Lung (tissue), 12 donors: ENCODE data around the gene TNC. TPM values are rescaled to one million over a fixed set of nuclear protein-coding genes. Genes with fewer than 3 reads are reported as not detected.

ENCODE experiments used
- ATAC-seq: fragments of 200-7000 bp; cut with Tn5 transposase; one replicate; pipeline ENCODE4 v1.9.1; 2020; ENCODE audit warnings: moderate number of reproducible peaks; ENCODE audit not compliant: insufficient read depth, low FRiP score
- DNase-seq, 3 donors: peaks; one replicate each; pipeline ENCODE4 v3.0.0-alpha.2; 2013 to 2017
- H3K27ac ChIP-seq, 2 donors: one replicate each; pipeline ENCODE4 v1.5.1; 2013; ENCODE audit warnings: mild to moderate bottlenecking in 2 of 2, moderate library complexity in 2 of 2, control low read depth in 1 of 2, inconsistent platforms in 1 of 2, low read depth in 1 of 2, low read length in 1 of 2
- H3K27me3 ChIP-seq, 3 donors: one replicate each; pipeline ENCODE4 v1.5.1; 2013; ENCODE audit warnings: low read length in 2 of 3; ENCODE audit not compliant: control insufficient read depth in 3 of 3, insufficient read depth in 3 of 3
- H3K36me3 ChIP-seq, 4 donors: one replicate each; pipeline ENCODE4 v1.5.1; 2013; ENCODE audit warnings: low read length in 4 of 4, mild to moderate bottlenecking in 1 of 4, moderate library complexity in 1 of 4; ENCODE audit not compliant: control insufficient read depth in 4 of 4, insufficient read depth in 4 of 4
- H3K4me1 ChIP-seq, 5 donors: one replicate each; pipeline ENCODE4 v1.5.1; 2013; ENCODE audit warnings: low read length in 5 of 5, mild to moderate bottlenecking in 2 of 5, moderate library complexity in 1 of 5; ENCODE audit not compliant: control insufficient read depth in 5 of 5, insufficient read depth in 5 of 5
- H3K4me3 ChIP-seq: one replicate; pipeline ENCODE4 v1.5.1; 2013; ENCODE audit warnings: mild to moderate bottlenecking, control low read depth, moderate library complexity
- H3K9ac ChIP-seq, 2 donors: one replicate each; pipeline ENCODE4 v1.5.1; 2013; ENCODE audit warnings: low read length in 2 of 2, control low read depth in 1 of 2; ENCODE audit not compliant: insufficient read depth in 1 of 2
- H3K9me3 ChIP-seq, 4 donors: one replicate each; pipeline ENCODE4 v1.5.1; 2013; ENCODE audit warnings: low read length in 3 of 4, mild to moderate bottlenecking in 1 of 4, moderate library complexity in 1 of 4; ENCODE audit not compliant: control insufficient read depth in 4 of 4, insufficient read depth in 3 of 4
- CTCF ChIP-seq: IDR thresholded peaks from 2 replicates; pipeline ENCODE4 v1.5.1; 2012; ENCODE audit warnings: mild to moderate bottlenecking; ENCODE audit errors: control extremely low read depth, extremely low read depth
- WGBS, 2 donors: extraction: QIAGEN DNeasy Blood & Tissue Kit; methylation state at CpG; one replicate each; pipeline ENCODE4 v1.1.7; 2013; 5-methylcytosine and 5-hydroxymethylcytosine counted together
- polyA plus RNA-seq, 2 donors: library from polyadenylated mRNA; stranded (reverse); fragments of 200-250 nt; gene quantifications; one replicate each; pipeline ENCODE4 v1.2.1, GENCODE V29; 2013
- total RNA-seq, 2 donors: library from RNA; depleted of rRNA in 1 of 2; stranded (reverse); fragments of >200 nt in 1 of 2; gene quantifications; one replicate each; pipeline ENCODE4 v1.2.1, GENCODE V29; 2014 to 2021
- donor health status: control.
- donor health status: control.
- donor health status: Bipolar disorder and iron deficiency.
- donor health status: healthy.
- donor health status: DM: yes; HTN: yes; CAD: no.

TNC gene
- total and polyA plus RNA-seq, 4 donors: 3.9 to 242 (median 80.5) TPM

GRCh38 chr9:115004545-115004944 lies 113.4 kb downstream of the TNC start:
- no peaks in the 10 kb centered on the region for H3K36me3 ChIP-seq
- no peaks in the 10 kb centered on the region for H3K9me3 ChIP-seq
- ATAC-seq: no peak
- no peak overlapping the region for H3K9ac ChIP-seq
- no peak overlapping the region for H3K4me3 ChIP-seq
- WGBS, 2 donors: 65 to 69% methylated on average over 2 of the region's 2 CpGs
- H3K27ac ChIP-seq: no peak overlapping the region
- no peak for DNase-seq
- no peaks in the 10 kb centered on the region for H3K27me3 ChIP-seq
- H3K4me1 ChIP-seq: peaks cover 0 to 3% (median 0%) of the 10 kb centered on the region in 5 donors
- TF ChIP-seq CTCF: no peak

- H3K27ac ChIP-seq: no peak overlapping the region
- no peaks in the 10 kb centered on the region for H3K9me3 ChIP-seq
- no peaks in the 10 kb centered on the region for H3K36me3 ChIP-seq
- TF ChIP-seq CTCF: no peak
- no peak overlapping the region for H3K4me3 ChIP-seq
- peaks cover 0 to 3% (median 0%) of the 10 kb centered on the region in 5 donors for H3K4me1 ChIP-seq
- ATAC-seq: no peak
- DNase-seq: no peak
- 62 to 79% methylated on average over 8 of the region's 8 CpGs for WGBS, 2 donors
- H3K27me3 ChIP-seq: no peaks in the 10 kb centered on the region
- H3K9ac ChIP-seq: no peak overlapping the region
These were observed 115.4 kb downstream of the TNC start for GRCh38 chr9:115002371-115003120.

- Histone ChIP-seq H3K36me3 (no peaks in the 10 kb centered on the region), H3K27ac (no peak overlapping the region), H3K4me1 (peaks cover 0 to 5% (median 0%) of the 10 kb centered on the region in 5 donors), H3K9me3 (no peaks in the 10 kb centered on the region), H3K27me3 (no peaks in the 10 kb centered on the region), H3K9ac (no peak overlapping the region), H3K4me3 (no peak overlapping the region)
- no peak for DNase-seq
- no peak for TF ChIP-seq CTCF
- ATAC-seq: no peak
- 73 to 82% methylated on average over 7 of the region's 7 CpGs for WGBS, 2 donors
These were observed 117.7 kb downstream of the TNC start for GRCh38 chr9:115000217-115000639.

- H3K36me3 ChIP-seq: no peaks in the 10 kb centered on the region
- no peak for ATAC-seq
- H3K27me3 ChIP-seq: no peaks in the 10 kb centered on the region
- H3K27ac ChIP-seq: no peak overlapping the region
- TF ChIP-seq CTCF: no peak
- no peaks in the 10 kb centered on the region for H3K9me3 ChIP-seq
- no peak overlapping the region for H3K4me3 ChIP-seq
- peaks cover 0 to 5% (median 0%) of the 10 kb centered on the region in 5 donors for H3K4me1 ChIP-seq
- WGBS, 2 donors: 43 to 75% methylated on average over 2 of the region's 2 CpGs
- H3K9ac ChIP-seq: no peak overlapping the region
- no peak for DNase-seq
These were observed 119.6 kb downstream of the TNC start for GRCh38 chr9:114998326-114998725.
